ENCODE results near the gene FNDC10.

FNDC10 gene

GRCh38 chr1:1551524-1552262, 48.2 kb downstream of the FNDC10 start:
- Mint-ChIP-seq H3K4me3 (no peak overlapping the region), H3K4me1 (no peaks in the 10 kb centered on the region), H3K36me3 (ENCODE audit: low read depth) (no peaks in the 10 kb centered on the region), H3K27me3 (ENCODE audit: low read depth) (no peaks in the 10 kb centered on the region), H3K9me3 (no peaks in the 10 kb centered on the region), H3K27ac (no peak overlapping the region)
- TF ChIP-seq CTCF (IDR thresholded peaks at IDR 0.05; ENCODE audit: unreplicated experiment in 3 of 3), result no peak

- peak overlapping the region in 2 of 3 experiments; percentile 15 to 51 for H3K27ac Mint-ChIP-seq
- H3K9me3 Mint-ChIP-seq, result no peaks in the 10 kb centered on the region
- no peaks in the 10 kb centered on the region for H3K4me1 Mint-ChIP-seq
- no peak overlapping the region for H3K4me3 Mint-ChIP-seq
- H3K36me3 Mint-ChIP-seq (ENCODE audit: low read depth), result no peaks in the 10 kb centered on the region
- TF ChIP-seq CTCF (IDR thresholded peaks at IDR 0.05; ENCODE audit: unreplicated experiment in 3 of 3), result peak; percentile 27 to 39 (median 31)
- H3K27me3 Mint-ChIP-seq (ENCODE audit: low read depth), result no peaks in the 10 kb centered on the region
Measured at GRCh38 chr1:1550591-1551432, 49.1 kb downstream of the FNDC10 start.

- no peaks in the 10 kb centered on the region for H3K4me1 Mint-ChIP-seq
- H3K9me3 Mint-ChIP-seq, result no peaks in the 10 kb centered on the region
- TF ChIP-seq CTCF (IDR thresholded peaks at IDR 0.05; ENCODE audit: unreplicated experiment in 3 of 3), result no peak
- H3K36me3 Mint-ChIP-seq (ENCODE audit: low read depth), result no peaks in the 10 kb centered on the region
- no peak overlapping the region for H3K27ac Mint-ChIP-seq
- H3K27me3 Mint-ChIP-seq (ENCODE audit: low read depth), result no peaks in the 10 kb centered on the region
- H3K4me3 Mint-ChIP-seq, result no peak overlapping the region
Measured at GRCh38 chr1:1550087-1550486, 49.8 kb downstream of the FNDC10 start.

- no peaks in the 10 kb centered on the region for H3K27me3 Mint-ChIP-seq (ENCODE audit: low read depth)
- no peak overlapping the region for H3K4me3 Mint-ChIP-seq
- H3K36me3 Mint-ChIP-seq (ENCODE audit: low read depth), result no peaks in the 10 kb centered on the region
- no peaks in the 10 kb centered on the region for H3K9me3 Mint-ChIP-seq
- no peak for TF ChIP-seq CTCF (IDR thresholded peaks at IDR 0.05; ENCODE audit: unreplicated experiment in 3 of 3)
- H3K4me1 Mint-ChIP-seq, result no peaks in the 10 kb centered on the region
- H3K27ac Mint-ChIP-seq, result no peak overlapping the region
Measured at GRCh38 chr1:1548591-1548990, 51.3 kb downstream of the FNDC10 start.

Data from nephron (organoid).